Stimulated activated CD8-positive, alpha-beta memory T cell treated with anti-CD3 and anti-CD28 coated beads, Interleukin-7, amount 100 ng/mL, for 48 hours (primary cell): Measurements from ENCODE around the gene FAM13C.
"Not testable (repeated sequence)": the region's sequence is repeated elsewhere in the genome, so short reads cannot be mapped to it uniquely, and the experiment has no call there.

ENCODE experiments used
- DNase-seq, 2 donors: peaks; one replicate each; pipeline ENCODE4 v3.0.0-alpha.2; 2020; ENCODE audit warnings: low read depth in 1 of 2; ENCODE audit errors: extremely low read depth in 1 of 2

Gene FAM13C

GRCh38 chr10:59239108-59239507 lies 123.2 kb downstream of the FAM13C start:
- DNase-seq, result not testable (repeated sequence)

GRCh38 chr10:59237775-59238174 lies 124.6 kb downstream of the FAM13C start:
- no peak for DNase-seq

GRCh38 chr10:59236064-59236697 lies 126.2 kb downstream of the FAM13C start:
- DNase-seq, result no peak

GRCh38 chr10:59234816-59235429 lies 127.4 kb downstream of the FAM13C start:
- DNase-seq, result no peak

- no peak for DNase-seq
Measured at GRCh38 chr10:59234194-59234593, 128.2 kb downstream of the FAM13C start.

GRCh38 chr10:59229441-59229840 lies 132.9 kb downstream of the FAM13C start:
- DNase-seq, result no peak

GRCh38 chr10:59227136-59227673 lies 135.1 kb downstream of the FAM13C start:
- no peak for DNase-seq

GRCh38 chr10:59225211-59225610 lies 137.1 kb downstream of the FAM13C start:
- no peak for DNase-seq

GRCh38 chr10:59223597-59223996 lies 138.8 kb downstream of the FAM13C start:
- not testable (repeated sequence) for DNase-seq

- DNase-seq, result no peak
Measured at GRCh38 chr10:59222788-59223187, 139.6 kb downstream of the FAM13C start.

GRCh38 chr10:59216178-59216869 lies 146.0 kb downstream of the FAM13C start:
- DNase-seq, result no peak

- no peak for DNase-seq
Measured at GRCh38 chr10:59214160-59214559, 148.2 kb downstream of the FAM13C start.

- no peak for DNase-seq
Measured at GRCh38 chr10:59212301-59212798, 150.0 kb downstream of the FAM13C start.

GRCh38 chr10:59206204-59206720 lies 156.1 kb downstream of the FAM13C start:
- DNase-seq, result no peak
